Endothelial cell of umbilical vein (primary cell): ENCODE data around the gene SCNN1B. TPM values are rescaled to one million over a fixed set of nuclear protein-coding genes. Genes with fewer than 3 reads are reported as not detected.

Experiments used
- BruUV-seq: library from RNA; stranded (reverse); fragments of 400-500 nt; replicated peaks from 2 replicates; lab custom pipeline; 2021; lab: Mats Ljungman, UMichigan
- CTCF ChIA-PET: fragments of 300-600, 350-600 bp; sonication (Branson Sonifier 250); formaldehyde crosslinking; loops from one replicate; lab custom pipeline; 2021; ENCODE audit warnings: antibody characterized with exemption, inconsistent platforms; lab: Charles Lee
- POLR2A ChIA-PET: fragments of 300-600, 350-600 bp; sonication (Branson Sonifier 250); formaldehyde crosslinking; loops from one replicate; lab custom pipeline; 2021; ENCODE audit warnings: antibody characterized with exemption, inconsistent platforms; lab: Charles Lee
- DNase-seq: peaks from one replicate; pipeline ENCODE4 v3.0.0-alpha.2; 2011; ENCODE audit warnings: low read depth, low spot score
- FAIRE-seq: peaks from 2 replicates; lab custom pipeline; 2011; peaks lifted over from hg19 to GRCh38; lab: Jason Lieb, UNC
- H2AFZ ChIP-seq: 2 replicates; pipeline ENCODE4 v1.6.0; 2012; ENCODE audit warnings: low read depth, low read length, control low read depth, inconsistent platforms
- H3K27ac ChIP-seq: 2 replicates; pipeline ENCODE4 v1.5.1; 2011; ENCODE audit warnings: low read depth, mild to moderate bottlenecking, control low read depth, low read length, moderate library complexity; ENCODE audit not compliant: insufficient read depth
- H3K27me3 ChIP-seq, 2 experiments: 2 replicates each; pipeline versions ENCODE4 v1.6.0 to v1.6.1; 2011; ENCODE audit warnings: low read length in 2 of 2, mixed read lengths in 1 of 2; ENCODE audit not compliant: control insufficient read depth in 2 of 2, insufficient read depth in 2 of 2
- H3K36me3 ChIP-seq, 2 experiments: 2 replicates in 1 of 2; 3 replicates in 1 of 2; pipeline ENCODE4 v1.5.1; 2011; ENCODE audit warnings: low read length in 2 of 2, mild to moderate bottlenecking in 1 of 2, moderate library complexity in 1 of 2; ENCODE audit not compliant: control insufficient read depth in 2 of 2, insufficient read depth in 2 of 2; ENCODE audit errors: extremely low read depth in 1 of 2
- H3K4me1 ChIP-seq: 3 replicates; pipeline ENCODE4 v1.5.1; 2011; ENCODE audit warnings: mild to moderate bottlenecking, low read length; ENCODE audit not compliant: control insufficient read depth, insufficient read depth; ENCODE audit errors: extremely low read depth
- H3K4me2 ChIP-seq: 2 replicates; pipeline ENCODE4 v1.6.1; 2011; ENCODE audit warnings: low read length, control low read depth, mixed read lengths; ENCODE audit not compliant: insufficient read depth
- H3K4me3 ChIP-seq, 3 experiments: fragments of 200-600 bp in 1 of 3; sonication (generic), shearing (Covaris generic) in 1 of 3; replicated peaks in 1 of 3; 2 replicates each; pipeline ENCODE4 v1.5.1; 2011 to 2016; ENCODE audit warnings: control low read depth in 3 of 3, low read length in 3 of 3, mild to moderate bottlenecking in 2 of 3, inconsistent platforms in 1 of 3, low read depth in 1 of 3, moderate library complexity in 1 of 3; ENCODE audit not compliant: insufficient read depth in 1 of 3
- H3K79me2 ChIP-seq: 2 replicates; pipeline ENCODE4 v1.6.0; 2012; ENCODE audit warnings: low read length, inconsistent platforms; ENCODE audit not compliant: control insufficient read depth, insufficient read depth
- H3K9ac ChIP-seq: replicated peaks from 2 replicates; pipeline ENCODE3; 2011; ENCODE audit warnings: low read length, control low read depth; ENCODE audit not compliant: insufficient read depth; ENCODE audit errors: extremely low read depth
- H3K9me1 ChIP-seq: replicated peaks from 3 replicates; pipeline ENCODE4 v1.6.0; 2011; ENCODE audit warnings: mild to moderate bottlenecking, low read length; ENCODE audit not compliant: control insufficient read depth, insufficient read depth; ENCODE audit errors: extremely low read depth
- H3K9me3 ChIP-seq: replicated peaks from 2 replicates; pipeline ENCODE4 v1.5.1; 2012; ENCODE audit warnings: low read length, inconsistent platforms; ENCODE audit not compliant: control insufficient read depth, insufficient read depth
- H4K20me1 ChIP-seq: replicated peaks from 2 replicates; pipeline ENCODE3; 2011; ENCODE audit warnings: mild to moderate bottlenecking, low read length; ENCODE audit not compliant: control insufficient read depth, insufficient read depth; ENCODE audit errors: extremely low read depth
- FOS ChIP-seq: IDR thresholded peaks from 2 replicates; pipeline ENCODE4 v1.6.1; 2011; ENCODE audit warnings: mild to moderate bottlenecking, low read length, moderate library complexity, borderline replicate concordance; ENCODE audit not compliant: insufficient read depth
- GATA2 ChIP-seq: IDR thresholded peaks from 2 replicates; pipeline ENCODE4 v1.7.0; 2011; ENCODE audit warnings: low read depth, mild to moderate bottlenecking, moderate library complexity, mixed read lengths, low read length; ENCODE audit not compliant: insufficient read length, insufficient read depth
- POLR2A ChIP-seq: IDR thresholded peaks from 2 replicates; pipeline ENCODE4 v1.6.1; 2012; ENCODE audit warnings: low read depth, mild to moderate bottlenecking, control low read depth, low read length
- POLR2AphosphoS5 ChIP-seq: IDR thresholded peaks from 2 replicates; pipeline ENCODE4 v1.6.1; 2012; ENCODE audit warnings: low read depth, mild to moderate bottlenecking, control low read depth, low read length, moderate library complexity; ENCODE audit not compliant: insufficient read depth
- dilution Hi-C: fragments of 300-500 bp; cut with MboI; formaldehyde crosslinking; loops from one replicate; pipeline ENCODE4 v1.15.0; 2019; ENCODE audit warnings: low sequenced_read_pairs; ENCODE audit not compliant: extremely low pct_ligation_motif_present
- intact Hi-C: fragments of 100-400 bp; cut with micrococcal nuclease; formaldehyde crosslinking; loops from one replicate; pipeline ENCODE4 v1.10.0; 2022
- polyA plus RNA-seq, 4 experiments: library from polyadenylated mRNA; depleted of rRNA in 3 of 4; stranded (reverse) in 3 of 4; unstranded in 1 of 4; fragments of >200 nt; gene quantifications; 2 replicates each; pipeline versions ENCODE4 v1.2.1 to v1.2.3, GENCODE V29; 2011 to 2012; ENCODE audit warnings: missing spikeins in 1 of 4
- total RNA-seq: library from RNA; stranded (reverse); gene quantifications from 2 replicates; pipeline ENCODE4 v1.2.3, GENCODE V29; 2021
- TF ChIP-seq, protein P1 (sequence below), 2 donors: IDR thresholded peaks; 1 replicate in 1 of 2; 2 replicates in 1 of 2; pipeline ENCODE4 v1.5.1; 2011; ENCODE audit warnings: low read length in 2 of 2, mild to moderate bottlenecking in 2 of 2, moderate library complexity in 2 of 2, control low read depth in 1 of 2, inconsistent platforms in 1 of 2, low read depth in 1 of 2; ENCODE audit not compliant: insufficient read depth in 1 of 2; ENCODE audit errors: extremely low read depth in 1 of 2

SCNN1B gene
- total and polyA plus RNA-seq, 2 donors (not counting 3 experiments of a cell fraction or from before 2014, with no cell fraction given): not detected

DNA sequence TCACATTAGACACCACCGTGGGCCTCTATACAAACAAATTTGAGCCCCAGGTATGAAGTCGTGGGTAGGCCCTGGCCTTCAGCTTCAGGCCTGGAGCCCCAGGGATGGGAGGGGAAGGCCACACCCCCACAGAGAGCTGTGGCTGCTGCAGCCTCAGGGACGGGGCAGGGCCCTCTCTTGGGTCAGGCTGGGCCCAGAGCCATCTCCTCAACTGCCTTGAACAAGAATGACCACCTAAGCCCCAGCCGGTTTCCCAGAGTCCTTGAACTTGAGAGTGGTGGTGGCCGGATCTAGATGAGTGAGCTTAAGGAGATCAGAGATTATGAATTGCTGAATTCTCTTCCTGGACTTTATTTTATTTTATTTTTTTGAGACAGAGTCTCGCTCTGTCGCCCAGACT lies 18.6 kb downstream of the SCNN1B start:
- dilution Hi-C loops: no loop called here
- POLR2A ChIA-PET: no interaction called here

More for the DNA sequence above, 18.6 kb downstream of the SCNN1B start:
- intact Hi-C loops: no loop called here
- no peaks in the 10 kb centered on the region for H3K27me3 ChIP-seq
- H3K9ac ChIP-seq: no peak overlapping the region
- TF ChIP-seq FOS: no peak
- TF ChIP-seq, protein P1, sequence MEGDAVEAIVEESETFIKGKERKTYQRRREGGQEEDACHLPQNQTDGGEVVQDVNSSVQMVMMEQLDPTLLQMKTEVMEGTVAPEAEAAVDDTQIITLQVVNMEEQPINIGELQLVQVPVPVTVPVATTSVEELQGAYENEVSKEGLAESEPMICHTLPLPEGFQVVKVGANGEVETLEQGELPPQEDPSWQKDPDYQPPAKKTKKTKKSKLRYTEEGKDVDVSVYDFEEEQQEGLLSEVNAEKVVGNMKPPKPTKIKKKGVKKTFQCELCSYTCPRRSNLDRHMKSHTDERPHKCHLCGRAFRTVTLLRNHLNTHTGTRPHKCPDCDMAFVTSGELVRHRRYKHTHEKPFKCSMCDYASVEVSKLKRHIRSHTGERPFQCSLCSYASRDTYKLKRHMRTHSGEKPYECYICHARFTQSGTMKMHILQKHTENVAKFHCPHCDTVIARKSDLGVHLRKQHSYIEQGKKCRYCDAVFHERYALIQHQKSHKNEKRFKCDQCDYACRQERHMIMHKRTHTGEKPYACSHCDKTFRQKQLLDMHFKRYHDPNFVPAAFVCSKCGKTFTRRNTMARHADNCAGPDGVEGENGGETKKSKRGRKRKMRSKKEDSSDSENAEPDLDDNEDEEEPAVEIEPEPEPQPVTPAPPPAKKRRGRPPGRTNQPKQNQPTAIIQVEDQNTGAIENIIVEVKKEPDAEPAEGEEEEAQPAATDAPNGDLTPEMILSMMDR (IDR thresholded peaks at IDR 0.05; ENCODE audit: extremely low read depth in 1 of 2, insufficient read depth in 1 of 2, low read depth in 1 of 2, low read length in 2 of 2): no peak
- no peak for TF ChIP-seq GATA2
- no peak for TF ChIP-seq POLR2AphosphoS5
- no peak for TF ChIP-seq POLR2A
- no peaks in the 10 kb centered on the region for H4K20me1 ChIP-seq
- H3K4me2 ChIP-seq: no peak overlapping the region
- no peaks in the 10 kb centered on the region for H3K9me3 ChIP-seq
- no peak for FAIRE-seq
- BruUV-seq: no TSS peak
- H2AFZ ChIP-seq: no peak overlapping the region
- no peaks in the 10 kb centered on the region for H3K9me1 ChIP-seq
- H3K36me3 ChIP-seq: no peaks in the 10 kb centered on the region
- no peak overlapping the region for H3K4me3 ChIP-seq
- no peak for DNase-seq
- H3K4me1 ChIP-seq: no peaks in the 10 kb centered on the region
- CTCF ChIA-PET: interaction anchor here (1.4 kb wide), 1 partner anchor 115 kb away, joined by 4 read pairs; no protein-coding TSS in a partner anchor
- no peaks in the 10 kb centered on the region for H3K79me2 ChIP-seq
- H3K27ac ChIP-seq: no peak overlapping the region
